Smooth muscle cell (in vitro differentiated cells): ENCODE measurements around the gene POLR2A. TPM values are rescaled to one million over a fixed set of nuclear protein-coding genes. Genes with fewer than 3 reads are reported as not detected.

Source experiments
- DNase-seq: peaks from one replicate; lab custom pipeline; 2025; ENCODE audit not compliant: unreplicated experiment; lab: John Stamatoyannopoulos, UW
- H2AFZ ChIP-seq: fragments of 200-600 bp; sonication (generic); 2 replicates; pipeline ENCODE4 v1.6.0; 2016; ENCODE audit warnings: antibody characterized with exemption, low read depth, mild to moderate bottlenecking
- H3F3A ChIP-seq: fragments of 200-600 bp; sonication (generic); 2 replicates; pipeline ENCODE4 v1.6.0; 2017; ENCODE audit warnings: antibody characterized with exemption, low read depth
- H3K27ac ChIP-seq: fragments of 200-600 bp; sonication (generic); 2 replicates; pipeline ENCODE4 v1.5.1; 2016; ENCODE audit warnings: low read depth, mild to moderate bottlenecking
- H3K27me3 ChIP-seq: fragments of 200-600 bp; sonication (generic); 2 replicates; pipeline ENCODE4 v1.6.1; 2016; ENCODE audit warnings: low read depth, mild to moderate bottlenecking
- H3K36me3 ChIP-seq: fragments of 200-600 bp; sonication (generic); 2 replicates; pipeline ENCODE4 v1.5.1; 2016; ENCODE audit warnings: low read depth
- H3K4me1 ChIP-seq: fragments of 200-600 bp; sonication (generic); 2 replicates; pipeline ENCODE4 v1.5.1; 2016; ENCODE audit warnings: low read depth
- H3K4me2 ChIP-seq: fragments of 200-600 bp; sonication (generic); 2 replicates; pipeline ENCODE4 v1.6.0; 2016; ENCODE audit warnings: mild to moderate bottlenecking
- H3K4me3 ChIP-seq: fragments of 200-600 bp; sonication (generic); 2 replicates; pipeline ENCODE4 v1.5.1; 2016; ENCODE audit warnings: mild to moderate bottlenecking
- H3K79me2 ChIP-seq: fragments of 200-600 bp; sonication (generic); 2 replicates; pipeline ENCODE4 v1.6.0; 2016; ENCODE audit warnings: low read depth, mild to moderate bottlenecking
- H3K9ac ChIP-seq: fragments of 200-600 bp; sonication (generic); 2 replicates; pipeline ENCODE4 v1.6.0; 2016; ENCODE audit warnings: low read depth
- H3K9me3 ChIP-seq: fragments of 200-600 bp; sonication (generic); replicated peaks from 2 replicates; pipeline ENCODE4 v1.5.1; 2016; ENCODE audit warnings: low read depth
- H4K20me1 ChIP-seq: fragments of 200-600 bp; sonication (generic); 2 replicates; pipeline ENCODE4 v1.6.0; 2016; ENCODE audit warnings: low read depth
- WGBS: methylation state at CpG from one replicate; pipeline ENCODE4 v1.1.7; 2016; ENCODE audit warnings: low lambda C conversion rate; 5-methylcytosine and 5-hydroxymethylcytosine counted together
- polyA plus RNA-seq: library from polyadenylated mRNA; unstranded; fragments of >200 nt; fragmentation: Nextera tagmentation; extraction: Ambion mirVana; gene quantifications from 2 replicates; pipeline ENCODE4 v1.2.1, GENCODE V29; 2016
- total RNA-seq: library from RNA; depleted of rRNA; stranded (reverse); fragments of >200 nt; gene quantifications from 2 replicates; pipeline ENCODE4 v1.2.3, GENCODE V29; 2014
- TF ChIP-seq, protein P1 (sequence below): fragments of 200-600 bp; sonication (generic); IDR thresholded peaks from 2 replicates; pipeline ENCODE4 v1.5.1; 2017; ENCODE audit warnings: borderline replicate concordance, mild to moderate bottlenecking, antibody characterized with exemption; ENCODE audit not compliant: insufficient read depth, poor library complexity, severe bottlenecking

The POLR2A gene
- total and polyA plus RNA-seq, 2 experiments from 2014 or later = 72.0 to 80.2 TPM

DNA sequence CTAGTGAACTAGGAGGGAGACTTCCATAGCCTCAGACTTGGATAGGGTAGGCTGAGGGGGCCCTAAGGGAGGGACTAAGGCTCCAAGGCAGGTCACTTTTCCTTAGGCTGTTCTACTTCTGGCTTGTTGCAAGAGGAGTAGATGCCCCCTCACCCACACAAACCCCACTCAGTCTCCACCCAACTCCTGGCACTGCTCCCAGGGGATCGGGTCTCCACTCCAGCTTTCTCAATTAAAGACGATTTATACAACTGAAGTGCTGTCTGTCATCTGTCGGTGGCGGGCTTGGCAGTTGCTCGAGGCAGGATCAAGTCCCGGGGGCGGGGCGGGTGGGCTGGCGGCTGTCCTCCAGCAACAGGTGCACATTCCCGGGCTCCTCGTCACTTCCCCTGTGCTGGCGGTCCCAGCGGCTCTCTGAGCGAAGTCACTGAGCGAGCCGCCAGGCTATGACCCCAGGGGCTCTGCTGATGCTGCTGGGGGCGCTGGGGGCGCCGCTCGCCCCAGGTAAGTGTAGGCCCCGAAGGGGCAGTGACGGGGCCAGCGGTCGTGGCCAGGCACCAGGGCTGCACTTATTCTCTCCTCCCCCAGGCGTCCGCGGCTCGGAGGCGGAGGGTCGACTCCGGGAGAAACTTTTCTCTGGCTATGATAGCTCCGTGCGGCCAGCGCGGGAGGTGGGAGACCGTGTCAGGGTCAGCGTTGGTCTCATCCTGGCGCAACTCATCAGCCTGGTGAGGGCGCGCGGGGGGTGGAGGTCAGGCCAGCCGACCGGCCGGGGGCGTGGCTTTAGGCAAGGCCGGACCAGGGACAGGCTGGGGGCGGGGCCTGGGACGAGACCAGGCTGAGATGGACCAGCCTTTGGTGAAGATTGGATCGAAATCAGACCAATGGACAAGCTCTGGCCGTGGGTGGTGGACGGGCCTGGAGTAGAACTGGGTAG, 39.2 kb upstream of the POLR2A start, which contains the start of gene CHRNB1:
Gene CHRNB1 (plus strand): TSS at position 380 of the 937 bp plus-strand sequence. CDS start 67 bp downstream, at position 447.
- H3F3A ChIP-seq = peaks cover 16% of the 10 kb centered on the region
- DNase-seq = no peak
- H3K27ac ChIP-seq = no peak within 1 kb of the TSS

DNA sequence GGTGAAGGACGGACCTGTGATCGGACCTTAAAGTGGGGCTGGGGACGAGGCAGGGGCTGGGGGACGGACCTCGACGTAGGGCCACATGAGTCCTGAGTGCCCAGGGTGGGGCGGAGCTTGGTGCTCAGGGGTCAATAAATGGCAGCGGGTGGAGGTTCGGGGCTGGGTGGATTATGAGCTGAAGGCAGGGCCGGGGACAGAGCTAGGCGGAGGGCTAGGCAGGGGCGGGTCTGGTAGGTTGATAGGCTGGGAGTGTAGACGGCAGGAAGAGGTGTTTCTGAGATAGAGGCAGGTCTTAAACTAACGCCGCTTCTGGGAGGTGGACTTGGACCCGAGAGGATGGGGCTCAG, 38.6 kb upstream of the POLR2A start:
- 1% methylated on average over 14 of the region's 16 CpGs for WGBS
- Histone ChIP-seq H3K4me2 (peak overlapping the region; percentile 85), H3K4me3 (peak overlapping the region; percentile 47), H3K9ac (no peak overlapping the region), H3K9me3 (no peaks in the 10 kb centered on the region), H3K27ac (no peak overlapping the region), H3F3A (peaks cover 10% of the 10 kb centered on the region), H3K79me2 (no peaks in the 10 kb centered on the region), H3K27me3 (peaks cover 3% of the 10 kb centered on the region), H3K4me1 (peaks cover 11% of the 10 kb centered on the region), H3K36me3 (no peaks in the 10 kb centered on the region), H2AFZ (no peak overlapping the region), H4K20me1 (peaks cover 12% of the 10 kb centered on the region)
- DNase-seq = no peak
- TF ChIP-seq, protein P1, sequence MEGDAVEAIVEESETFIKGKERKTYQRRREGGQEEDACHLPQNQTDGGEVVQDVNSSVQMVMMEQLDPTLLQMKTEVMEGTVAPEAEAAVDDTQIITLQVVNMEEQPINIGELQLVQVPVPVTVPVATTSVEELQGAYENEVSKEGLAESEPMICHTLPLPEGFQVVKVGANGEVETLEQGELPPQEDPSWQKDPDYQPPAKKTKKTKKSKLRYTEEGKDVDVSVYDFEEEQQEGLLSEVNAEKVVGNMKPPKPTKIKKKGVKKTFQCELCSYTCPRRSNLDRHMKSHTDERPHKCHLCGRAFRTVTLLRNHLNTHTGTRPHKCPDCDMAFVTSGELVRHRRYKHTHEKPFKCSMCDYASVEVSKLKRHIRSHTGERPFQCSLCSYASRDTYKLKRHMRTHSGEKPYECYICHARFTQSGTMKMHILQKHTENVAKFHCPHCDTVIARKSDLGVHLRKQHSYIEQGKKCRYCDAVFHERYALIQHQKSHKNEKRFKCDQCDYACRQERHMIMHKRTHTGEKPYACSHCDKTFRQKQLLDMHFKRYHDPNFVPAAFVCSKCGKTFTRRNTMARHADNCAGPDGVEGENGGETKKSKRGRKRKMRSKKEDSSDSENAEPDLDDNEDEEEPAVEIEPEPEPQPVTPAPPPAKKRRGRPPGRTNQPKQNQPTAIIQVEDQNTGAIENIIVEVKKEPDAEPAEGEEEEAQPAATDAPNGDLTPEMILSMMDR = no peak

More for the DNA sequence above, 39.2 kb upstream of the POLR2A start, which contains the start of gene CHRNB1:
- H3K4me1 ChIP-seq = peaks cover 13% of the 10 kb centered on the region
- TF ChIP-seq, protein P1 = no peak
- 5% methylated on average over 49 of the region's 51 CpGs for WGBS
- peaks cover 3% of the 10 kb centered on the region for H3K27me3 ChIP-seq
- no peaks in the 10 kb centered on the region for H3K36me3 ChIP-seq
- H3K9me3 ChIP-seq = no peaks in the 10 kb centered on the region
- no peak within 1 kb of the TSS for H3K9ac ChIP-seq
- peak within 1 kb of the TSS; percentile 47 for H3K4me3 ChIP-seq
- H3K4me2 ChIP-seq = peak within 1 kb of the TSS; percentile 85
- no peak within 1 kb of the TSS for H2AFZ ChIP-seq
- H4K20me1 ChIP-seq = peaks cover 12% of the 10 kb centered on the region
- H3K79me2 ChIP-seq = no peaks in the 10 kb centered on the region

DNA sequence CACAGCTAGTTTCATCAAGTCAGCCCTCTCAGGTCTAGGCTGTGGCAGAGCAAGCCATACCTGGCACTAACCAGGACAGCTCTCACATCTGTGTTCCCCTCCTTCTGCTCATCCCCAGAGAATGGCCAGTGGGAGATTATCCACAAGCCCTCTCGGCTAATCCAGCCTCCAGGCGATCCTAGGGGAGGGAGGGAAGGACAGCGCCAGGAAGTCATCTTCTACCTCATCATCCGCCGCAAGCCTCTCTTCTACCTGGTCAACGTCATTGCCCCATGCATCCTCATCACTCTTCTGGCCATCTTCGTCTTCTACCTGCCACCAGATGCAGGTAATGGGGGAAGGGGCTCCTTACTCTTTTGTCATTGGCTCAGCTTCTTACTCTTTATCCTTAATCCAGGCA, 35.7 kb upstream of the POLR2A start:
- Histone ChIP-seq H3K27me3 (peaks cover 3% of the 10 kb centered on the region), H3F3A (no peaks in the 10 kb centered on the region), H3K27ac (no peak overlapping the region), H3K4me1 (peaks cover 5% of the 10 kb centered on the region), H2AFZ (no peak overlapping the region), H3K4me2 (no peak overlapping the region), H3K36me3 (no peaks in the 10 kb centered on the region), H3K79me2 (no peaks in the 10 kb centered on the region), H3K9ac (no peak overlapping the region), H3K9me3 (no peaks in the 10 kb centered on the region), H4K20me1 (no peaks in the 10 kb centered on the region), H3K4me3 (no peak overlapping the region)
- TF ChIP-seq, protein P1 = no peak
- 90% methylated on average over 7 of the region's 7 CpGs for WGBS
- DNase-seq = no peak
